Measurements from ENCODE around the gene LZTS2.

Gene LZTS2

DNA sequence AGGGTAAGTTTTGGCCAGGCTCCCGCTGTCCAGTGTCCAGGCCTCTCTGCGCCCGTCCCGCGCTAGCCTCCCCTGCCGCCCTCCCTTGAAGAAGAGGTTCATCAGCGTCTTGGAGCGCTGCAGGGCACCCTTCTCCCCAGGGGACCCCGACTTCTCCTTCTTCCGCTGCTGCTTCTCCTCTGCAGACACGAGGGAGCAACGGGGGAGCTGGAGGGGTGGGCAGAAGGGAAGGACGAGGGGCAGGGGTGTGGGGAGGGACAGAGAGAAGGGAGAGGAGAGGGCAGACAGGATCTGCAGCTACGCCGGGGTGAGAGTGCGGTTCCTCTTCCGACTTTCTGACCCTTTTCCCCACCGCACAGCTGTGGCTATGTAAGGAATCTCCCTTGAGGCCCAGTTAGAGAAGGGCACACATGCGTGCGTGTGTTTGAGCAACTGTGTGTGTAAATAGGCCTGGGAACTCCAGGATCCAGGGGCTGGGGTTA, 18.6 kb downstream of the LZTS2 start:
- no peak for DNase-seq
- peak overlapping the region; percentile 38 for H3K4me3 Mint-ChIP-seq
- H3K27ac Mint-ChIP-seq: no peak overlapping the region
- H3K9me3 Mint-ChIP-seq: no peaks in the 10 kb centered on the region
- peaks cover 80% of the 10 kb centered on the region for H3K27me3 Mint-ChIP-seq (ENCODE audit: low read depth, poor library complexity)
- TF ChIP-seq, protein P1, sequence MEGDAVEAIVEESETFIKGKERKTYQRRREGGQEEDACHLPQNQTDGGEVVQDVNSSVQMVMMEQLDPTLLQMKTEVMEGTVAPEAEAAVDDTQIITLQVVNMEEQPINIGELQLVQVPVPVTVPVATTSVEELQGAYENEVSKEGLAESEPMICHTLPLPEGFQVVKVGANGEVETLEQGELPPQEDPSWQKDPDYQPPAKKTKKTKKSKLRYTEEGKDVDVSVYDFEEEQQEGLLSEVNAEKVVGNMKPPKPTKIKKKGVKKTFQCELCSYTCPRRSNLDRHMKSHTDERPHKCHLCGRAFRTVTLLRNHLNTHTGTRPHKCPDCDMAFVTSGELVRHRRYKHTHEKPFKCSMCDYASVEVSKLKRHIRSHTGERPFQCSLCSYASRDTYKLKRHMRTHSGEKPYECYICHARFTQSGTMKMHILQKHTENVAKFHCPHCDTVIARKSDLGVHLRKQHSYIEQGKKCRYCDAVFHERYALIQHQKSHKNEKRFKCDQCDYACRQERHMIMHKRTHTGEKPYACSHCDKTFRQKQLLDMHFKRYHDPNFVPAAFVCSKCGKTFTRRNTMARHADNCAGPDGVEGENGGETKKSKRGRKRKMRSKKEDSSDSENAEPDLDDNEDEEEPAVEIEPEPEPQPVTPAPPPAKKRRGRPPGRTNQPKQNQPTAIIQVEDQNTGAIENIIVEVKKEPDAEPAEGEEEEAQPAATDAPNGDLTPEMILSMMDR (IDR thresholded peaks at IDR 0.05): no peak
- peaks cover 55% of the 10 kb centered on the region for H3K4me1 Mint-ChIP-seq
- no peaks in the 10 kb centered on the region for H3K36me3 Mint-ChIP-seq (ENCODE audit: low read depth)

DNA sequence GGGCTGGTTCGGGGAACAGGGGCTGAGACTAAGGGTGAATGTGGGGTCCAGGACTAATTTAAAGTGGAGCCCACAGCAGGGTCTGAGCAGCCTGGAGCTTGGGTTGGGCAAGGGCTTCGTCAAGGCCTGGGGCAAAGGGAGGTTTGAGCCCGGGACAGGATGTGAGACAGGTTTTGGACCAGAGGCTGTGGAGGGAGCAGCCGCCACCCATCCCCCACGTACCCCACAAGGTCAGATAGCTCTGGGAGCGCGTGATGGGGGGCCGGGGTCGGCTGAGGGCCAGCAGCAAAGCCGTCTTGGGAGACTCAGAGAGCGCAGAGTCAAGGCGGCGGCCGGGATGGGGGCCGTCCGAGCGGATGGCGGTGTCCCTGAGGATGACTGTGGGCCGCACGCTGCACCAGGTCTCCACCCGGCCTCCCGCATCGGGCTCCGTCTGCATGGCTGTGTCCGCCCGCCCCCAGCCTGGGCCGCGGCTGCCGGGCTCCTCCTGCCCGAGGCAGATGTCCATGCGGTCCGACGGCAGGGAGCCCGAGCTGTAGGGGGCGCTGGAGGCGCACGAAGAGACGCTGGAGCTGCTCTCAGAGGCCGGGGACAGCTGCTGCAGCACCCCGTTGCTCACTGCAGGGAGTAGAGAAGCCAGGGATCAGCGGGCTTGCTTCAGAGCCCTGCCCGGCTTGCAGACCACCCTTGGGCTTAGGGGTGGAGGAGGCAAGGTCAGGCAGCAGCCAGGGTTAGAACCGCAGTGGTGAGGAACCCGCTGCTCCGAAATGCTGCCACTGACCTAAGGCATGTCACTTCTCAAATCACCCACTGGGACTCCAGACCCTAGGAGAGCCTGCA, 19.2 kb downstream of the LZTS2 start:
- TF ChIP-seq, protein P1 (IDR thresholded peaks at IDR 0.05): peak; percentile 67
- H3K4me1 Mint-ChIP-seq: peaks cover 55% of the 10 kb centered on the region
- DNase-seq: peak; percentile 92
- H3K4me3 Mint-ChIP-seq: peak overlapping the region; percentile 38
- H3K36me3 Mint-ChIP-seq (ENCODE audit: low read depth): no peaks in the 10 kb centered on the region
- H3K9me3 Mint-ChIP-seq: no peaks in the 10 kb centered on the region
- no peak overlapping the region for H3K27ac Mint-ChIP-seq
- H3K27me3 Mint-ChIP-seq (ENCODE audit: low read depth, poor library complexity): peaks cover 83% of the 10 kb centered on the region

DNA sequence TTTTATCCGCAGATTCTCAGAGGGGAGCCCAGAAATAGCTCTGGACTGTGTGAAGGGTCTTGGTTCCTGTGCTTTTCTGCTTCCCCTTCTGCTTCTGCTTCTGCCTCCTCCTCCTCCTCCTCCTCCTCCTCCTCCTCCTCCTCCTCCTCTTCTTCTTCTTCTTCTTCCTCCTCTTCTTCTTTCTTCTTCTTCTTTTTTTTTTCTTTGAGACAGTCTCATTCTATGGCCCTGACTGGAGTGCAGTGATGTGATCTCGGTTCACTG, 19.8 kb downstream of the LZTS2 start:
- Mint-ChIP-seq H3K27ac (no peak overlapping the region), H3K36me3 (ENCODE audit: low read depth) (no peaks in the 10 kb centered on the region), H3K27me3 (ENCODE audit: low read depth, poor library complexity) (peaks cover 82% of the 10 kb centered on the region), H3K9me3 (no peaks in the 10 kb centered on the region), H3K4me1 (peaks cover 53% of the 10 kb centered on the region), H3K4me3 (peak overlapping the region; percentile 11)
- TF ChIP-seq, protein P1 (IDR thresholded peaks at IDR 0.05): no peak
- DNase-seq: no peak

DNA sequence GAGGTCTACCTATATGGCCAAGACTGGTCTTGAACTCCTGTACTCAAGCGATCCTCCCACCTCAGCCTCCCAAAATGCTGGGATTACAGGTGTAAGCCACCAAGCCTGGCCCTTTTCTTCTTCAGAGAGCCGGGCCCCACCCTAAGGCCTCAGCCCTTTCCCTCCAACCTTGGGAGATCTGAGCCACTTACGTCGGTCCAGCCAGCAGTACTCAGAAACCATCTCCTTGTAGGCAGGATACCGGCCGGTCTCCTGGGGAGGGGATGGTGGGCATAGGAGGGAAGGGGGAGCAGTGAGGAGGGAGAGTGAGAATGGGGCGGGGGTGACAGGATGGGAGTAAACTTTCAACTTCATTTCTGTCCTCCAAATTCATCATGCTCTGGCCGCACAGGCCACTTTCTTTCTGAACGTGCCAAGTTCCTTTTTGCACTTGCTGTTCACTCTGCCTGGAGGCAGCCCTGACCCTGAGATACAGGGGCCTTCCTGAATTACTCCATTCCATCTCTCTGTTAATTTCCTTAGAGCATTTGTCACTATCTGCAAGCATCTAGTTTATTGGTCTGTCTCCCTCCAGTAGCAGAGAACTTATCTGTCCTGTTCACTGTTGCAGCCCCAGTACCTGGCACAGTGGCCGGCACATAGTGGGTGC, 20.9 kb downstream of the LZTS2 start:
- H3K4me3 Mint-ChIP-seq: no peak overlapping the region
- no peak overlapping the region for H3K27ac Mint-ChIP-seq
- no peak for DNase-seq
- no peaks in the 10 kb centered on the region for H3K36me3 Mint-ChIP-seq (ENCODE audit: low read depth)
- no peaks in the 10 kb centered on the region for H3K9me3 Mint-ChIP-seq
- TF ChIP-seq, protein P1 (IDR thresholded peaks at IDR 0.05): no peak
- peaks cover 72% of the 10 kb centered on the region for H3K27me3 Mint-ChIP-seq (ENCODE audit: low read depth, poor library complexity)
- peaks cover 50% of the 10 kb centered on the region for H3K4me1 Mint-ChIP-seq

DNA sequence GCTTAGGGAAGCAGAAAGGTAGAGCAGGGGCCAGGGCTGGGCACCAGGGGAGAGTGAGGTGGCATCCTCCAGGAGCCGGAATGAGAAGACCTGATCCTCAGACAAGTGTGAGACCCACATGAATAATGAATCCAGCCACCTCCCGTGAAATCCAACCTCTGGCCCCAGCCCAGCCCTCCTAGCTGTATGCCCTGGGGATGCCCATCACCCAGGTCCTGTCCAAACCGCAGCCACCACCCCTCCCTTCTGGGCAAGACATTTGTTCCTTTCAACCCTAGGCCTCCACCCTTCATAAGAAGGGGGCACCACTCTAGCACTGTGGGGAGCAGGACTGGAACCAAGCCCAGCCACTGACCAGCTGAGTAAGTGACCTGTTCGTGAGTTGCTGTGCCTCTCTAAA, 21.6 kb downstream of the LZTS2 start:
- Mint-ChIP-seq H3K27ac (no peak overlapping the region), H3K4me3 (no peak overlapping the region), H3K4me1 (peaks cover 51% of the 10 kb centered on the region), H3K36me3 (ENCODE audit: low read depth) (no peaks in the 10 kb centered on the region), H3K9me3 (no peaks in the 10 kb centered on the region), H3K27me3 (ENCODE audit: low read depth, poor library complexity) (peaks cover 67% of the 10 kb centered on the region)
- TF ChIP-seq, protein P1 (IDR thresholded peaks at IDR 0.05): no peak
- no peak for DNase-seq
